Stimulated activated CD4-positive, alpha-beta T cell treated with anti-CD3 and anti-CD28 coated beads, Interleukin-2, amount 100 ng/mL, for 48 hours (primary cell): ENCODE data around the gene ZNF541.
"Not testable (repeated sequence)": the region's sequence is repeated elsewhere in the genome, so short reads cannot be mapped to it uniquely, and the experiment has no call there.

Source experiments
- DNase-seq, 2 donors: peaks; one replicate each; pipeline ENCODE4 v3.0.0-alpha.2; 2020

Gene ZNF541

GRCh38 chr19:47598407-47599349 lies 25.7 kb upstream of the ZNF541 start:
- no peak for DNase-seq

GRCh38 chr19:47595944-47596343 lies 23.0 kb upstream of the ZNF541 start:
- no peak for DNase-seq

GRCh38 chr19:47593860-47594259 lies 20.9 kb upstream of the ZNF541 start:
- no peak for DNase-seq

- no peak for DNase-seq
These were observed 16.9 kb upstream of the ZNF541 start for GRCh38 chr19:47589824-47590223.

GRCh38 chr19:47587295-47587694 lies 14.3 kb upstream of the ZNF541 start:
- DNase-seq: no peak

GRCh38 chr19:47583161-47583560 lies 10.2 kb upstream of the ZNF541 start:
- not testable (repeated sequence) for DNase-seq

GRCh38 chr19:47582320-47582909 lies 9.5 kb upstream of the ZNF541 start:
- no peak for DNase-seq

- DNase-seq: no peak
These were observed 8.8 kb upstream of the ZNF541 start for GRCh38 chr19:47581605-47582319.

- DNase-seq: no peak
These were observed 7.4 kb upstream of the ZNF541 start for GRCh38 chr19:47580397-47580796.

GRCh38 chr19:47572635-47573034 lies 313 bp downstream of the ZNF541 start:
- no peak for DNase-seq

GRCh38 chr19:47569331-47569730 lies 3.6 kb downstream of the ZNF541 start:
- DNase-seq: no peak

GRCh38 chr19:47564081-47564480 lies 8.9 kb downstream of the ZNF541 start:
- DNase-seq: no peak

GRCh38 chr19:47561440-47562057 lies 11.4 kb downstream of the ZNF541 start:
- DNase-seq: no peak

- no peak for DNase-seq
These were observed 11.9 kb downstream of the ZNF541 start for GRCh38 chr19:47560999-47561398.

- DNase-seq: no peak
These were observed 22.8 kb downstream of the ZNF541 start for GRCh38 chr19:47550129-47550528.

GRCh38 chr19:47549261-47549862 lies 23.6 kb downstream of the ZNF541 start:
- DNase-seq: no peak

GRCh38 chr19:47547199-47547598 lies 25.7 kb downstream of the ZNF541 start:
- no peak for DNase-seq

- DNase-seq: no peak
These were observed 27.6 kb downstream of the ZNF541 start for GRCh38 chr19:47545061-47545948.

- DNase-seq: no peak
These were observed 28.5 kb downstream of the ZNF541 start for GRCh38 chr19:47544476-47544875.

GRCh38 chr19:47544075-47544474 lies 28.9 kb downstream of the ZNF541 start:
- no peak for DNase-seq

- DNase-seq: no peak
These were observed 30.9 kb downstream of the ZNF541 start for GRCh38 chr19:47542030-47542475.

GRCh38 chr19:47541518-47541917 lies 31.4 kb downstream of the ZNF541 start:
- no peak for DNase-seq
